ACC112 (cell line): ENCODE data around the gene PLB1.
"Not testable (repeated sequence)": the region's sequence is repeated elsewhere in the genome, so short reads cannot be mapped to it uniquely, and the experiment has no call there.

Experiments used
- H2AFZ ChIP-seq: fragments of 200-600 bp; sonication (generic); one replicate; pipeline ENCODE4 v1.6.0; 2017; ENCODE audit warnings: antibody characterized with exemption, low read length; ENCODE audit not compliant: unreplicated experiment
- H3K27ac ChIP-seq: fragments of 200-600 bp; sonication (generic); 2 replicates; pipeline ENCODE4 v1.5.1; 2014; ENCODE audit warnings: low read depth, mild to moderate bottlenecking, antibody characterized with exemption, low read length, moderate library complexity
- H3K27me3 ChIP-seq: fragments of 200-600 bp; sonication (generic); 2 replicates; pipeline ENCODE4 v1.6.1; 2014; ENCODE audit warnings: mild to moderate bottlenecking, antibody characterized with exemption, low read length, moderate library complexity, mixed read lengths; ENCODE audit not compliant: insufficient read depth
- H3K36me3 ChIP-seq: fragments of 200-600 bp; sonication (generic); 2 replicates; pipeline ENCODE4 v1.6.1; 2016; ENCODE audit warnings: mild to moderate bottlenecking, antibody characterized with exemption, low read length, moderate library complexity, mixed read lengths; ENCODE audit not compliant: insufficient read depth
- H3K4me1 ChIP-seq: fragments of 200-600 bp; sonication (generic); one replicate; pipeline ENCODE4 v1.6.1; 2016; ENCODE audit warnings: low read length, mixed read lengths; ENCODE audit not compliant: insufficient read depth, unreplicated experiment, control insufficient read depth
- H3K4me3 ChIP-seq: fragments of 200-600 bp; sonication (generic); 2 replicates; pipeline ENCODE4 v1.5.1; 2014; ENCODE audit warnings: mild to moderate bottlenecking, low read depth, low read length
- H3K79me2 ChIP-seq: fragments of 200-600 bp; sonication (generic); one replicate; pipeline ENCODE4 v1.6.0; 2016; ENCODE audit warnings: low read length; ENCODE audit not compliant: control insufficient read depth, unreplicated experiment, insufficient read depth

Gene PLB1

GRCh38 chr2:28469947-28470535 is 25.8 kb upstream of the PLB1 start:
- no peak overlapping the region for H2AFZ ChIP-seq
- no peaks in the 10 kb centered on the region for H3K27me3 ChIP-seq
- no peak overlapping the region for H3K27ac ChIP-seq
- H3K36me3 ChIP-seq, result no peaks in the 10 kb centered on the region
- H3K79me2 ChIP-seq, result no peaks in the 10 kb centered on the region
- peaks cover 15% of the 10 kb centered on the region for H3K4me1 ChIP-seq
- H3K4me3 ChIP-seq, result no peak overlapping the region

DNA sequence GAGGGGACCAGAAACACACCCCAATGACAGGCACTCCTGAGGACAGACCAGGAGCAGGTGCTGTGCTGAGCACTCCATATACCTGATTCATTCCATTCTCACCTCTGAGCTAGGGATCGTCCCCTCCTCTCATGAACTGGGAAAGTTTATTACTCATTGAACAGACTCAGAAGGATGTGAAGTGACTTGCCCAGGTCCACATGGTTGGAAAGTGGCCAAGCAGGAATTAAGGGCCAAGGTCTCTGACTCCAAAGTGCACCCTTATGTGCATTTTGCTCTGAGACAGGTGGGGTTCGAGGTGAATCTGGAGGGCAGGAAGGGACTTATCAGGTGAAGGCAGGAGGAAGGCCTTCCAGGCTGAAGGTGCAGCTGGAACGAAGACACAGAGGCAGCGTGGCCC is 25.1 kb upstream of the PLB1 start:
- Histone ChIP-seq H3K27me3 (no peaks in the 10 kb centered on the region), H3K36me3 (no peaks in the 10 kb centered on the region), H3K4me1 (peaks cover 15% of the 10 kb centered on the region), H3K27ac (no peak overlapping the region), H2AFZ (no peak overlapping the region), H3K4me3 (no peak overlapping the region), H3K79me2 (no peaks in the 10 kb centered on the region)

DNA sequence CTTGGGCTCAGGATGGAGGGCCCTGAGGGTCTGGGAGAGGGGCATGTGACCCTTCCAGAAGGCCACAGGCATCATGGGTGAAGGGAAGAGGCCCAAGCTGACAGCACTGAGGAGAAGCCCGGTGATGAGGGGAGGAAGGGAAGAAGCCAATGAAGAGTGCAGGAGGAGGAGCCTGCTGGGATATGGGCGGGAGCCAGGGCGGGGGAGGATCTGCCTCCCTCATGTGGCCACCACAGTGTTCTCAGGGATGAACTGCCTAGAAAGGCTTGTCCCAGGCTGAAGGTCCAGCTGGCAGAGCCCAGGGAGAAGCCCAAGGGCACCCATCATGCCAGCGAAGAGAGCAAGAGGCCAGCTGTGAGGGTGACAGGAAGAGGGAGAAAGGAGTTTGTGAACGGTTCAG is 24.6 kb upstream of the PLB1 start:
- H2AFZ ChIP-seq, result no peak overlapping the region
- no peak overlapping the region for H3K27ac ChIP-seq

GRCh38 chr2:28471701-28472236 is 24.1 kb upstream of the PLB1 start:
- H3K27me3 ChIP-seq, result no peaks in the 10 kb centered on the region
- H3K79me2 ChIP-seq, result no peaks in the 10 kb centered on the region
- peaks cover 15% of the 10 kb centered on the region for H3K4me1 ChIP-seq
- H3K27ac ChIP-seq, result no peak overlapping the region
- no peaks in the 10 kb centered on the region for H3K36me3 ChIP-seq
- no peak overlapping the region for H3K4me3 ChIP-seq
- H2AFZ ChIP-seq, result no peak overlapping the region

More for the DNA sequence above, 24.6 kb upstream of the PLB1 start:
- Histone ChIP-seq H3K27me3 (no peaks in the 10 kb centered on the region), H3K36me3 (no peaks in the 10 kb centered on the region), H3K79me2 (no peaks in the 10 kb centered on the region), H3K4me1 (peaks cover 15% of the 10 kb centered on the region), H3K4me3 (no peak overlapping the region)

DNA sequence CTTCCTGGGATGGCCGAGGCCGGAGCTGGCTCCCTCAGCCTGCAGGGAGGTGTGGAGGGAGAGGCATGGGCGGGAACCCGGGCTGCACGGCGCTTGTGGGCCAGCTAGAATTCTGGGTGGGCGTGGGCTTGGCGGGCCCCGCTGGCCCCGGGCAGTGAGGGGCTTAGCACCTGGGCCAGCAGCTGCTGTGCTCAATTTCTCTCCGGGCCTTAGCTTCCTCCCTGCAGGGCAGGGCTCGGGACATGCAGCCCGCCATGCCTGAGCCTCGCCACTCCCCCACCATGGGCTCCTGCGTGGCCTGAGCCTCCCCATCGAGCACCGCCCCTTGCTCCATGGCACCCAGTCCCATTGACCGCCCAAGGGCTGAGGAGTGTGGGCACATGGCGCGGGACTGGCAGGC is 23.2 kb upstream of the PLB1 start:
- H3K27me3 ChIP-seq, H2AFZ ChIP-seq, H3K79me2 ChIP-seq, H3K4me3 ChIP-seq, H3K27ac ChIP-seq, H3K36me3 ChIP-seq: not testable (repeated sequence)
- peaks cover 15% of the 10 kb centered on the region for H3K4me1 ChIP-seq

- H3K27ac ChIP-seq, result no peak overlapping the region
- no peaks in the 10 kb centered on the region for H3K27me3 ChIP-seq
- H2AFZ ChIP-seq, result no peak overlapping the region
- H3K79me2 ChIP-seq, result no peaks in the 10 kb centered on the region
- no peak overlapping the region for H3K4me3 ChIP-seq
- H3K36me3 ChIP-seq, result no peaks in the 10 kb centered on the region
- peaks cover 5% of the 10 kb centered on the region for H3K4me1 ChIP-seq
Observed at GRCh38 chr2:28475088-28475595, 20.7 kb upstream of the PLB1 start.

- no peak overlapping the region for H3K4me3 ChIP-seq
- H2AFZ ChIP-seq, result no peak overlapping the region
- H3K79me2 ChIP-seq, result no peaks in the 10 kb centered on the region
- no peaks in the 10 kb centered on the region for H3K27me3 ChIP-seq
- H3K27ac ChIP-seq, result no peak overlapping the region
- H3K4me1 ChIP-seq, result no peaks in the 10 kb centered on the region
- no peaks in the 10 kb centered on the region for H3K36me3 ChIP-seq
Observed at GRCh38 chr2:28477087-28477486, 18.8 kb upstream of the PLB1 start.

GRCh38 chr2:28477645-28478044 is 18.2 kb upstream of the PLB1 start:
- H3K4me3 ChIP-seq, result no peak overlapping the region
- no peaks in the 10 kb centered on the region for H3K27me3 ChIP-seq
- H3K36me3 ChIP-seq, result no peaks in the 10 kb centered on the region
- H3K27ac ChIP-seq, result no peak overlapping the region
- H3K4me1 ChIP-seq, result no peaks in the 10 kb centered on the region
- no peaks in the 10 kb centered on the region for H3K79me2 ChIP-seq
- H2AFZ ChIP-seq, result no peak overlapping the region

GRCh38 chr2:28480403-28481049 is 15.3 kb upstream of the PLB1 start:
- no peaks in the 10 kb centered on the region for H3K27me3 ChIP-seq
- no peak overlapping the region for H3K27ac ChIP-seq
- no peaks in the 10 kb centered on the region for H3K79me2 ChIP-seq
- H3K36me3 ChIP-seq, result no peaks in the 10 kb centered on the region
- H3K4me1 ChIP-seq, result no peaks in the 10 kb centered on the region
- no peak overlapping the region for H2AFZ ChIP-seq
- no peak overlapping the region for H3K4me3 ChIP-seq

- no peaks in the 10 kb centered on the region for H3K36me3 ChIP-seq
- no peaks in the 10 kb centered on the region for H3K79me2 ChIP-seq
- H3K27ac ChIP-seq, result no peak overlapping the region
- no peaks in the 10 kb centered on the region for H3K4me1 ChIP-seq
- no peak overlapping the region for H3K4me3 ChIP-seq
- no peak overlapping the region for H2AFZ ChIP-seq
- no peaks in the 10 kb centered on the region; the same call in 1 of the 2 replicates for H3K27me3 ChIP-seq
Observed at GRCh38 chr2:28481905-28482304, 14.0 kb upstream of the PLB1 start.

DNA sequence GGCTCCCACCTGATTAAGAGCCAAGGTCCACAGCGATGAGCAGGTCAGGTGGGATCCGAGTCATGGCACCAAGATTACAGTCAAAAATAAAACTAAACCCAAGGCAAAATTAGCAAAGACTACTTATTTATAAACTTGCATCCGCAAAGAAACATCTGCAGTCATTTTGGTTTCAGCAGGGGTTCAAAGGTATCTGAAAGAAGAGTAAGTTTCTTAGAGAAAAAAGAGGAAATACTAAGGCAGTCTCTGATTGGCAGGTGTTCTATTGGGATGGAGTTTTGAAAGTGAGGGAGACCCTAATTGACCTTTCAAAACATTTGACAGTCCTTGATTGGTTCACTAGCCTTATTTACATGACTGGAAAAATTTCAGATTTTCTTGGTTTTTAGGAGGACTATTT is 11.0 kb upstream of the PLB1 start:
- Histone ChIP-seq H3K79me2 (no peaks in the 10 kb centered on the region), H3K4me3 (no peak overlapping the region), H3K27me3 (peaks cover 7% of the 10 kb centered on the region; the same call in 1 of the 2 replicates), H3K4me1 (no peaks in the 10 kb centered on the region), H3K27ac (no peak overlapping the region), H2AFZ (no peak overlapping the region), H3K36me3 (no peaks in the 10 kb centered on the region)
